Epithelial cell of alveolus of lung (primary cell): ENCODE results near the gene OR2A12. TPM values are rescaled to one million over a fixed set of nuclear protein-coding genes. Genes with fewer than 3 reads are reported as not detected.

ENCODE experiments used
- total RNA-seq: library from RNA; depleted of rRNA; stranded (reverse); fragments of >200 nt; gene quantifications from 2 replicates; pipeline ENCODE4 v1.2.1, GENCODE V29; 2015

Gene OR2A12, protein sequence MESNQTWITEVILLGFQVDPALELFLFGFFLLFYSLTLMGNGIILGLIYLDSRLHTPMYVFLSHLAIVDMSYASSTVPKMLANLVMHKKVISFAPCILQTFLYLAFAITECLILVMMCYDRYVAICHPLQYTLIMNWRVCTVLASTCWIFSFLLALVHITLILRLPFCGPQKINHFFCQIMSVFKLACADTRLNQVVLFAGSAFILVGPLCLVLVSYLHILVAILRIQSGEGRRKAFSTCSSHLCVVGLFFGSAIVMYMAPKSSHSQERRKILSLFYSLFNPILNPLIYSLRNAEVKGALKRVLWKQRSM
- total RNA-seq, result not detected in 2 replicates

DNA sequence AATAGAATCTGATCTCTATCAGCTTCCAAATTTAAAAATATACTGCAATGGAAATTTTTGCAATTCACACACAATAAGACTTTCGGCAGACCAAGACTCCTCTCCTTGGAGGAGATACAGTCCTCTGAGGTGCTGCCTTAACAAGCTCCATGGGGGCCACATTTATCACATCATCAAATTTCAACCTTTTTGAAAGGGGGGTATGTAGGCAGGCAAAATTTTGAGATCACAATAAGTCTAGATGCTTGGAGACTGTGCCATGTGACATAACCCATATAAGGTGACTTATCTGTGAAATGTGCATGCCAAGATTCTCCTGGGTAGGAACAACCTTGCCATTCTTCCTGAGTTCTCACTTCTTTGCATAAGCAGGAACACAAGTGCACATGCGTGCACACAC, at the start of gene OR2A12:
Gene OR2A12 (plus strand): TSS at position 301 of the 400 bp plus-strand sequence. CDS start 8,830 bp downstream, outside the sequence.

DNA sequence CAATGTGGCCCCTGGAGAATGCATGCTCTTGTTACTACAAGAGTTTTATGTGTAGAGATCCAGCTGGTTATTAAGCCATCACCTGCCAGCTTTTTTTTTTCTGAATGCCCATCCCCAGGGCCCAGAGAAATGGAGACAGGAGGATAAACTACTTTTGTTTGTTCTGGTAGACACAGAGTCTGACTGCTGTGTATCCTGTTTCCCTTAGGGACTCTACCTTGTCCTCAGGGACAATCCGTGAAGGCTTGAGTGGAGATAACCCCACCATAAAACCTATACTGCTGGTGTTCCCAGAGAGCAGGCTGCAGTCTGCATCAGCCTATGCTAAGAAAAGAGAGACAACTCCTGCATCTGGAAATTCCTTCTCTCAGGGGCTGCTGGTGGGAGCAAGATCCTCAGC, 37.4 kb upstream of the OR2A12 start, which contains the start of gene OR2A5:
Gene OR2A5 (plus strand): TSS at position 301 of the 400 bp plus-strand sequence. CDS start 1,454 bp downstream, outside the sequence.

DNA sequence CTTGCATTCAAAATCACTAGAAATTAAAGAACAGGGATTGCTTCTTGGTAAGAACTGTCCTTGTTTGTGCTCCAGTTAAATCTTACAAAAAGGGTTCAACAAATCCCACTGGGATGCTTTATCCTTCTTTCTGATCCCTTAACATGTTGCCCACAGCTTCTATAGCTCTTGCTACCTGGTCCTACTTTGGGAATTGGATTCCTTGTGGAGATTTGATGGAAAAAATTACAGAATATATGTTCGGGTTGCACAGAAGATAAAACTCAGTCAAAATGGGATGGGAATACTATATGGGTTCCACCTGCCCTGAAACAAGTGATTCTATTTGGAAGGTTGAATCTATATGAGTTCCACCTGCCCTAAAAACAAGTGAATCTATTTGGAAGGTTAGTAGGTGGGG, 16.6 kb upstream of the OR2A12 start, which contains the start of gene OR2A25:
Gene OR2A25 (plus strand): TSS at position 301 of the 400 bp plus-strand sequence. CDS start 4,409 bp downstream, outside the sequence.

DNA sequence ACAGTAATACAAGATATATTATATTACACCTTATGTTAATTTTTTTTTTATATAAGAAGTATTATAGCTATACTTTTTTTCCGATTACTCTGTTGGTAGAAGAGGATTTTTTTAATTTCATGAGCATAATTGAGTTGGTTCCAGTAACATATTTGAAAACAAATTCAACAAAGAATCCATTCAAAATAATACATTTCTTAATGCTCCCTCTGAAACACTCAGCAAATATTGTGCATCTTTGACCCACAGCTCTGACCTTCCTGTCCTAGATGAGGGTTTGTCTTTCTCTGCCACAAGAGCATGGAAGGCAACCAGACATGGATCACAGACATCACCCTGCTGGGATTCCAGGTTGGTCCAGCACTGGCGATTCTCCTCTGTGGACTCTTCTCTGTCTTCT, 23.2 kb downstream of the OR2A12 start, which contains the start of gene OR2A2:
Gene OR2A2 (plus strand): TSS at position 301 of the 400 bp plus-strand sequence. CDS start 0 bp downstream, at position 301.

DNA sequence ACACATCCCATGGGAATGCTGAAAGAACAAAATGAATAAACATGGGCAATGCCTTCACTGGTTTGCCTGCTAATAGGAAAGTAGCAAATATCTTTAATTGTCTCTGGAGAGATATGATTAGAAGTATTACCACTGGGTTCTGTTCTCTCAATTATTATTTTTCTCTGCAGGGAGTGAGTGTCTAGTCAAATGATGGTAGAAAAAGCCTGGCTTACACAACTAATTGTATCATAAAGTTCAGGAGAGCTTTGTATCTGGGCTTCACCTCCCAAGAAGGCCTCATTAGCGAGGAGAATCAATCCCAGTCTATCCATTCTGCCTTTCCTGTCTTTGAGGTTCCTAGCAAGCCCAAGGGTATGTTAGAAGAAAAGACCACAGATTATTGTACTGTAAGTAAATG, 36.8 kb downstream of the OR2A12 start, which contains the start of gene OR2A14:
Gene OR2A14 (plus strand): TSS at position 301 of the 400 bp plus-strand sequence. CDS start 5,937 bp downstream, outside the sequence.

Other genes with a start within 250 kb of the OR2A12 start
- gene TCAF1, start 184.1 kb upstream of the OR2A12 start, total RNA-seq, result 56.9 and 147 TPM in 2 replicates
- gene OR2F2, start 151.0 kb upstream of the OR2A12 start, total RNA-seq, result not detected in 2 replicates
- gene OR2F1, start 131.4 kb upstream of the OR2A12 start, total RNA-seq, result not detected in 2 replicates
- gene OR6B1, start 86.0 kb upstream of the OR2A12 start, total RNA-seq, result not detected in 2 replicates
- gene OR2A5, start 37.3 kb upstream of the OR2A12 start, total RNA-seq, result not detected in 2 replicates
- gene OR2A25, start 16.5 kb upstream of the OR2A12 start, total RNA-seq, result not detected in 2 replicates
- gene OR2A2, start 23.3 kb downstream of the OR2A12 start, total RNA-seq, result not detected in 2 replicates
- not detected in 2 replicates for gene OR2A14, start 36.9 kb downstream of the OR2A12 start, total RNA-seq
- gene CTAGE4, start 97.2 kb downstream of the OR2A12 start, total RNA-seq, result 0.72 TPM in 1 of 2 replicates, not detected in the other
- 0.16 and 1.2 TPM in 2 replicates for gene ARHGEF35, start 109.6 kb downstream of the OR2A12 start, total RNA-seq
- gene OR2A42, start 153.3 kb downstream of the OR2A12 start, total RNA-seq, result not detected in 2 replicates
- 0.13 and 0.56 TPM in 2 replicates for gene OR2A7, start 178.5 kb downstream of the OR2A12 start, total RNA-seq
- gene CTAGE8, start 183.0 kb downstream of the OR2A12 start, total RNA-seq, result 0.08 and 0.26 TPM in 2 replicates
- gene OR2A1, start 226.1 kb downstream of the OR2A12 start, total RNA-seq, result 0.13 and 0.24 TPM in 2 replicates